ENCODE data around the gene OR51M1.

GRCh38 chr11:5441414-5441813 lies 57.8 kb downstream of the OR51M1 start, which contains the start of gene OR51I1:
- no peak for TF ChIP-seq RAD21 (IDR thresholded peaks at IDR 0.05; ENCODE audit: low read depth)
- no peak for TF ChIP-seq TCF12 (IDR thresholded peaks at IDR 0.05; ENCODE audit: low read depth)
- no peak for TF ChIP-seq TEAD4 (IDR thresholded peaks at IDR 0.05)
- no peak for TF ChIP-seq EP300 (IDR thresholded peaks at IDR 0.05; ENCODE audit: borderline replicate concordance)
- TF ChIP-seq TAF1 (IDR thresholded peaks at IDR 0.05; ENCODE audit: low read depth): no peak

Data from Ishikawa (cell line).